ENCODE measurements around the gene PKNOX1.

The PKNOX1 gene

DNA sequence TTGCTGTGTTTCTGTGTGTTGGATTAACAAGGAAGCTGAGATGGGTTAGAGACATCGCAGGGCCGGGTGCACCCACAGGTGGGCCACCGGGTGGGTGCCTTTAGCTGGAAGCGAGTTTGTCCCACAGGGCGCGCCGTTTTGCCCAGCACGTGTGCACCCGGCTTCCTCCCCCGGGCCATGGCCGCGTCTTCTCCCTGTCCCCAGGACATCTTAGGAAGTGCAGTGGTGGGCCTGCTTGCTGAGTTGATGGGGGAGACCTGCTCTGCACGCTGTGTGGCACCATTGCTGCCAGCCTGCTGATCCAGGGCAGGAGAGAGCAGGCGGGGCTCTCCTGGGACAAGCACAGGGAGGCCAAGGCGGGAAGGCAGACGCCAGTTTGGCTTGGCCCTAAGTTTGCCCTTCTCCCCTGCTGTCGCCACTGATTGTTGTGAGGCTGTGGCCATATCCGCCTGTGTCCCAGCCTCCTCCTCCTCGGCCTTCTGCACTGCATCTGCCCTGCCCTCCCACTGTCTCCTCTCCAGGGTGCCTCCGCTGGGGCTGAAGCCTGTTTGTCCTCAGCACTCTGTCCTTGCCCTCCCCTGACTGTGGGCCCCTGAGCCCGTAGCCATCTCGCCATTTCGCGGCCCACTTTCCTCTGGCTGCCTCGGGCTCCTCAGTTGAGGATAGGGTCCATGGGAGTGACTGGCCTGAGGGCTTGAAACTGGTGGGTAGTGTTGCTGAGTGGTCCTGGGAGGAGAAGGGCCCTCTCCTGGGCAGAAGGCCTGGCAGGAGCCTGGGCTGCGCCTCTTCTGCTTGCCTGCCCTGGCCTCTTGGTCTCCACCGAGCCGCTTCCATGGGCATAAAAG lies 47.6 kb downstream of the PKNOX1 start:
- TF ChIP-seq REST (IDR thresholded peaks at IDR 0.05; ENCODE audit: insufficient read depth in 1 of 2, low read depth in 2 of 2, low read length in 2 of 2) (no peak), POLR2AphosphoS5 (IDR thresholded peaks at IDR 0.05; ENCODE audit: low read depth, low read length) (no peak), FOXP2 (optimal IDR thresholded peaks at IDR 0.05; ENCODE audit: borderline replicate concordance, extremely low read depth, extremely low read length, insufficient read depth) (no peak), SIN3A (IDR thresholded peaks at IDR 0.05; ENCODE audit: borderline replicate concordance, insufficient read depth, low read length) (no peak)

GRCh38 chr21:43023175-43023574 lies 48.8 kb downstream of the PKNOX1 start:
- TF ChIP-seq FOXP2 (optimal IDR thresholded peaks at IDR 0.05; ENCODE audit: borderline replicate concordance, extremely low read depth, extremely low read length, insufficient read depth) (no peak), SIN3A (IDR thresholded peaks at IDR 0.05; ENCODE audit: borderline replicate concordance, insufficient read depth, low read length) (no peak), POLR2AphosphoS5 (IDR thresholded peaks at IDR 0.05; ENCODE audit: low read depth, low read length) (no peak), TAF1 (IDR thresholded peaks at IDR 0.05; ENCODE audit: borderline replicate concordance, insufficient read depth, low read length) (no peak), REST (IDR thresholded peaks at IDR 0.05; ENCODE audit: insufficient read depth in 1 of 2, low read depth in 2 of 2, low read length in 2 of 2) (no peak)

DNA sequence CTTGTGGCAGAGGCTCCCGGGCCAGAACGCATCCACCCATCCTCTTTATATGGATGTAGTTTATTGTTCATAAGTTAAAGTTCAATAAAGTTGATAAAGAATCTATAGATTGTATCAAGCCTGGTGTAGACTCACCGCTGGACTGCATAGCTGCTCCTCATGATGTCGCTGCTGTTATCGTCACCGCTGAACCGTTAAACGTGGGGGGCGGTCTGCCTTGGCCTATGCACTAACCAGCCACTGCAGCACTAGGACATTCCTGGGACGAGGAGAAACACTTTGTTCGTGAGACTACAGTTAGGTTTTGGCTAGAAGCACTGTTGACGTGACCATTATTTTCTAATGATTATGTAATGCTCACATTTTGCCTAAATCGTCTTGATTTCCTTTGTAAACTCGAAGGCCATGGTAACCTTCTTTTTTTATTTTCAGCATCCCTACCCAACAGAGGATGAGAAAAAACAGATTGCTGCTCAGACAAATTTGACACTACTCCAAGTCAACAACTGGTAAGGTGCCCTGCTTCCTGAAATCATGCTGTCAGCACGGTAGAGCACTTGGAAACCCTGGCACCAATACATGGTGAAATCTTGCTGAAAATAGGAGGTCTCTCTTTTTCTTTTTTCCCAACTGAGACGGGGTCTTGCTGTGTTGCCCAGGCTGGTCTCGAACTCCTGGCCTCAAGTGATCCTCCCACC lies 50.2 kb downstream of the PKNOX1 start:
- TF ChIP-seq POLR2AphosphoS5 (IDR thresholded peaks at IDR 0.05; ENCODE audit: low read depth, low read length) (no peak), TAF1 (IDR thresholded peaks at IDR 0.05; ENCODE audit: borderline replicate concordance, insufficient read depth, low read length) (no peak), REST (IDR thresholded peaks at IDR 0.05; ENCODE audit: insufficient read depth in 1 of 2, low read depth in 2 of 2, low read length in 2 of 2) (no peak), SIN3A (IDR thresholded peaks at IDR 0.05; ENCODE audit: borderline replicate concordance, insufficient read depth, low read length) (no peak), FOXP2 (optimal IDR thresholded peaks at IDR 0.05; ENCODE audit: borderline replicate concordance, extremely low read depth, extremely low read length, insufficient read depth) (no peak)

DNA sequence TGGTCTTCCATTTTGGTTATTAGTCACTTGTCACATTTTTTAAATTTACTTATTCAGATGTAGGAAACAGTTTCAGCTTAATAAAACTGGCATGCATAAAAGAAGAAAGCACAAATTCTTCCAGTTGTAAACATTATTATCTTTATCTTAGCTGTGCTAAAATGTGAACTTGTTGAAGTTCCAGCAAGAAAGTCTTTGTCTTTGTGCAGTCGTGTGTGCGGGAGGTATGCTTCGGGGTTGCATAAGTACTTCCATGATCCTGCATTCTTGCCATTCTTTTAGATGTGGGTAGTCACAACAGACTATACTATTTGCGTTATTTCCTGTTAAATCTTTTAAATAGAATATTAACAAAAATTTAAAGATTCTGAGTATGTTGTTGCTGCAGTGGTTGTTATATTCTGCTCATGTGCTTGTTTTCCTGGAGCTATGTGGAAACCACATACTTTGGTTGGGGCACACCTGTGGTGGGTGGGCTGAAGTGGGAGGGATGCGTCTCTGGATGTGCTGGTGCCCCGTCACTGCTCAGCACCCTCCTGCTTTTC lies 51.3 kb downstream of the PKNOX1 start:
- no peak for TF ChIP-seq REST (IDR thresholded peaks at IDR 0.05; ENCODE audit: insufficient read depth in 1 of 2, low read depth in 2 of 2, low read length in 2 of 2)
- TF ChIP-seq FOXP2 (optimal IDR thresholded peaks at IDR 0.05; ENCODE audit: borderline replicate concordance, extremely low read depth, extremely low read length, insufficient read depth), result no peak
- no peak for TF ChIP-seq TAF1 (IDR thresholded peaks at IDR 0.05; ENCODE audit: borderline replicate concordance, insufficient read depth, low read length)
- TF ChIP-seq SIN3A (IDR thresholded peaks at IDR 0.05; ENCODE audit: borderline replicate concordance, insufficient read depth, low read length), result no peak
- TF ChIP-seq POLR2AphosphoS5 (IDR thresholded peaks at IDR 0.05; ENCODE audit: low read depth, low read length), result no peak

Data from PFSK-1 (cell line).